Measurements from ENCODE around the gene HOXA2.

Gene HOXA2

GRCh38 chr7:27126596-27127327, 24.3 kb upstream of the HOXA2 start:
- H3K4me3 ChIP-seq (ENCODE audit: low read depth, low read length), result no peak overlapping the region

GRCh38 chr7:27125986-27126394, 23.5 kb upstream of the HOXA2 start:
- H3K4me3 ChIP-seq (ENCODE audit: low read depth, low read length), result no peak overlapping the region

GRCh38 chr7:27124902-27125689, 22.6 kb upstream of the HOXA2 start:
- no peak overlapping the region for H3K4me3 ChIP-seq (ENCODE audit: low read depth, low read length)

DNA sequence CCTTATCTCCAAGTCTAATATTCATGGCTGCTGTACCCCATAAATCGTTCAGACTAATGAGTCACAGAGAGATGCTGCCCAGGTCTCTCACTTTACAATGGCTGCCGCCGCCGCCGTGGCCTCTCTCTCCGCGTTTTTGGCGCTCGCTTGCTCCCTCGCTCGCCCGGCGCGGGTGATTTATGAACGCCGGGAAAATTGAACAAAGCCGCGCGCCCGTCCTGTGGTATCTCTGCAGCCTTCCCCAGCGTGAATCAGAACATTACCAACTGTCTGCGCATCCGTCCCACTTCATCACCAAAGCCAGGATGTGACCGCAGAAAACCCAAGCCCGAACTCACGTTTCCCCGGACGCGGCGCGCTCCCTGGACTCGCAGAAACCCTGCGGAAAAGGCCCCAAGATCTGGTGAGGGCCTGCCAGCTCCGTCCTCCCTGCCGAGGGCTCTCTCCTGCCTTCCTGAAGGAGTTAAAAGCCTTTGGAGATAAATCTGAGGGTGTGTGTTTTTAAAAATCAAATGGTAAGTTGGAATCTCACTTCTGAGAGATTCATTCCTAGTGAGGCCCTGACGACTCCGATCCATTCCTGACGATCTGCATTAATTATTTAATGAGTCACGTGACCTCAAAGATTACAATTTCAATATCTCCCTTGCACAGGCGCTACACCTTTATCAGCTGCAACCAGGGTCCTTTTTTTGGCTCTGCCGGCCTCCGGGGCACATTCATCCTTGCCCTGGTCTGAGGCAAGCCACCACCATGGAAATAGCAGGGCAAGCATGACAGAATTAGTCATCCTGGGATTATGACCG, 21.8 kb upstream of the HOXA2 start:
- no peak overlapping the region for H3K4me3 ChIP-seq (ENCODE audit: low read depth, low read length)

- no peak overlapping the region for H3K4me3 ChIP-seq (ENCODE audit: low read depth, low read length)
These were observed 21.1 kb upstream of the HOXA2 start for GRCh38 chr7:27123477-27124053.

GRCh38 chr7:27123007-27123476, 20.6 kb upstream of the HOXA2 start:
- no peak overlapping the region for H3K4me3 ChIP-seq (ENCODE audit: low read depth, low read length)

GRCh38 chr7:27122077-27122910, 19.8 kb upstream of the HOXA2 start:
- no peak overlapping the region for H3K4me3 ChIP-seq (ENCODE audit: low read depth, low read length)

DNA sequence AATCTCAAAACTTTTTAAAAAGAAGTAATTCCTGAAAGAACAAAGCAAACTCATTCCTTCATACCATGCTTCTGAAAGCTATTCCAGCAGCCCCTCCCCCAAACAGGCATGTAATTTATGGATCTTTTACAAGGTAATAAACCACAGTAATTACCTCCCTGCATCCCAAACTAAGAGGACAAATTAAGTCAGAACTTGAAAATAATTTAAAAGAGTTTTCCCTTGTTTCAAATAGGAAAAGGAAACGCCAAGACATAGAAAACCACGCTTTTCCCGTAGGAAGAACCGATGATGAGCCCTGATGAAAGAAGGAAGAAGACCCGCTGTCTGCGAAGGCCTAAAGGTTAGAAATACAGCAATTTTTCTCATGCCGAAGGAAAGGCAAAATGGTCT, 19.2 kb upstream of the HOXA2 start:
- H3K4me3 ChIP-seq (ENCODE audit: low read depth, low read length), result no peak overlapping the region

DNA sequence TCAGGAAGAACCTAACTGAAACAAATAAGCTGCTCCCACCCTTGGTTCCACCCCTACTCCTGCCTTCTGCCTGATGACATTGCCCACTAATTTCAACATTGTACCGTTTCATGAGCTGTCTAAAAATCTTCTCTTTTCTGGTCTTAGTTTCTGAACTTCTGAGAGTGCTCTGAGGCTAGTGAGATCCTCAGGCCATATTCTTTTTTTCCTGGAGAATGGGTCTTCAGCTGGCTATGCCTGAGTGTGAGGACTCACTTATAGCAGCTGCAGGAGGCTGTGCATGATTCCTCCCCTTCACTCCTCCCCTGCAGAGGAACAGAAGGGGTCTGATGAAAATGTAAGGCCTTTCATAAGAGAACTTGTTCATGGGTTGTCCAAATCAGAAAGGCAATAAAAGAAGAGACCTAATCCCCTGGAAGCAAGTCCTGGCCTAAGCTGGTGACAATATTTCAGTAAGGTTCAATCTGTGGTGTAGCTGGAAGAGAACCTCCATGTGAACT, 17.0 kb upstream of the HOXA2 start:
- H3K4me3 ChIP-seq (ENCODE audit: low read depth, low read length), result no peak overlapping the region

- H3K4me3 ChIP-seq (ENCODE audit: low read depth, low read length), result no peak overlapping the region
These were observed 16.1 kb upstream of the HOXA2 start for GRCh38 chr7:27118580-27118979.

GRCh38 chr7:27117887-27118491, 15.5 kb upstream of the HOXA2 start:
- no peak overlapping the region for H3K4me3 ChIP-seq (ENCODE audit: low read depth, low read length)

DNA sequence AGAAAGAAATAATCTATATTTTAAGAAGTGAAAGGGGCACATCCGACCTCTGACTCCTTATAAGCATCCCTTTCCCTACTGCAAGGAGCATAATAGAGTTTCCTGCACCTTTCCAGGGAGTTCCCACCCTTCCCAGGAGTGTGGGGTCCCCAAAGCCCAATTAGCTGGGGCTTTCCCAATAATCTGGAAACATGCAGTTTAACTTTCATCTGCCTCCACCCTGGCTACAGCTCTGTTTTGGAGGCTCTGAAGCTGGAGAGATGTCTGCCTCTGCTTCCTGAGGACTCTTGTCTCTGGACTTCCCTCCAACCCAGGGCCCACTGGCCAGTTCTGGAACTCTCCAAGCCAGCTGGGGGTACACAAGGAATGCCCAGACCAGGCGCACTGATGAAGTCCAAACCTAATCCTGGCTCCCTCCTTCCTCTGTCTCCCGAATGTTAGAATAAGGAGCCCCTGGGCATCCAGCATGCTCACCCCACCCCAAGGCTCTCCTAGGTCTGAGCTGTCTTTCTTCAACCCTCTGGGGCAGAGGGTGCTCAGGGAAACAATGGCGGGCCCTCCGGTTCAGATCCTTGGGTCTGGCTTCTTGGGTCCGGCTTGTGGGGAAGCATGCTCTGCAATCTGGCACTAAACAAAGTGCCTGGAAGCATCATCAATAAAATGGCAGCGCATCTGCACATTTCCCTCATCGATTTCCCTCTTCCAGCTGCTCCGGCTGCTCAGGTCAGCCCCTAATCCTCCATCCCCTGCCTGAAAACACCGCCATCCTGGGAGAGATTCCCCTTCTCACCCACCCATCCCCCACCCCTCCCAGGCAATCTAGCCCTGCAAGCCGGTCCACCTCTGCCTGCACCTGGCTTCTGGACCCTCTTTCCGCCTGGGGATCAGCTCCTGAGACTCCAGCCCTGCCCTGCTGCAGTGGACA, 14.7 kb upstream of the HOXA2 start:
- no peak overlapping the region for H3K4me3 ChIP-seq (ENCODE audit: low read depth, low read length)

DNA sequence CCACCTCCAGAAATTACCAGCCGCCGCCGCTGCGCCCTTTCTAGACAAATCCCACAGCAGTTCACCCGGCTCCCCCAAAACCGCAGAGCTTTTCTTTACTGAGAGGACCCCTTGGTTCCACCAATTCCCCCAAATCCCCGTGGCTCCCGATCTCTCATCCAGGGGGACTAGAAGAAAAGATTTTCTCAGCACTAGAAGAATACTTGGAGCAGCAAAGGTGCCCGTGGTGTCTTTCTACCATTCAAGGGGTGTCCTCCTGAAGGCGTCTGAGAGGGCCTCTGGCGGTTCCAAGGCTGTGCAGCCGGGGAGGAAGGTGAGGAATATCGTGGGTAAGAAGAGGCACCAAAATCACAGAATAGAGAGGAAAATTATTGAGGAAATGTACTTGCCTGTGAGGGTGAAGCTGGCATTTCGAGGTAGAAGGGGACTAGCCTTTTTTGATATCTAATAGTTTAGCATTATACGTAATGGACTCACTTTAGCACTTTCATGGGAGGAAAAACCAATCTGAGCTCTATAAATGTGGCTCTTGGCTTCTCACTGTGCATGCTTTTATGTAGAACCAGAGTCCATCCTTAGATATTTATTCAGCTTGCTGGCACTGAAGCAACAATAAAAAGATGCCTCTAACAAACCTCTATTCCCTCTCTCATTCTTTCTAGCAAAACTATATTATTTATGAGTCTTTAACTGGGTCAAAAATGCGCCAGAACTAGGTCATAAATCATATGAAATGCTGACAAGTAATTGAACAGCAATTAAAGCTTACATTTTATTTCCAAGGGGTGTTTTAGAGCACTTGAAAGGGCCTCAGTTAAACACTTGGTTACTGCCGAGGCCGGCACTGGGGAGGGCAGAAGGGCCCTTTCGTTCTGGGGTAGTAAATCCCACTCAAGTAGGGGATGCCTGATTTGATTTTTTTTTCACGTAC, 13.8 kb upstream of the HOXA2 start:
- no peak overlapping the region for H3K4me3 ChIP-seq (ENCODE audit: low read depth, low read length)

DNA sequence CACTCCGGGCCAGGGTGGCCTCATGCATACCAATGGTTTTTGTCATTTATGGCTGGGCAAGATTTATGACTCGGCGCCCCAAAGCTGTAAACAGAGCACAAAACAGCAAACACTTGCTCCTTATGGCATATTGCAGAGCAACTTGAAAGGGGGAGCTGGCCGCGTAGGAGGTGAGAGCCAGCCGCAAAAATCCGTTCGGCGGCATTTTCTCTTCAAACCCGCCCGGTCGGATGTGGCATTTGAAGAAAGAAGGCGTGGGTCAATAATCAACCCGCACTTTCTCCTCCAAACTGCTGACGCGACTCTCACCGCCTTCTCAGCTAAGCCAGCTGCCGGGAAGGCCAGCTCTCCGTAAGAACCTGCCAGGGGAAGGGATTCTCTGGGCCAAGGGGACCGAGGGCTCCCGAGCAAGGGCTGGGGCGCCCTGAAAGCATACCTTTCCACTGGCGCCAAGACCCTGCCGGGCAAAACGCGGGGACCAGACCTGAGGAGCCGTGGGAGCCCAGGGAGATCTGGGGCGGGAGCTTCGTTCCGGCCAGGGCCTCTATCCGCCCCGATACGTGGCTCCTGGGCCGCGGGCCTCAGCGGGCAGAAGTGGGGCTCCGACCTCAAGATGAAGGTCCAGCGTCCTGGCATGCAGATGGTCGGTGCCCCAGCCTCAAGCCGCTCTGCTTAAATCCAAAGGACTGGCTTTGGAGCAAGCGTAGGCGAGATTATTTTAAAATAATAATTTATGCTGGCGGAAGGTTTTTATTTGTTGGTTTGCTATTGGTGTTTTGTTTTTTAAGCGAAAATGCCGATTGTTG, 12.9 kb upstream of the HOXA2 start:
- H3K4me3 ChIP-seq (ENCODE audit: low read depth, low read length), result no peak overlapping the region

DNA sequence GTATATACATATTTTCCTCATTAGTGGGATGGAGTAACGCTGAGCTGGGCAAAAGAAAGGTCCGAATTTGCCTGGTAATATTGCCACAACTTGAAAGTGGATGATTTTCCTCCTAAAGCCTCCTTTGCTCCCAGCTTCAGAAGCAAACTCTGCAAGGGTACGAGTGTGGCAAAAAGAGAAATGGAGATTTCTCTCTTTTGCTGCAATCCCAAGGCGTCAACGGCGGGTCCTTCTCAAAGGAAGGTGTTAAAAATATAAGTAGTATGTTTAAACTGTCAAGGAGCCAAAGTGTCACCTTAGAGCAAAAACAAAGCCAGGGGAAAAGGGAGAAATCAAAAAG, 12.4 kb upstream of the HOXA2 start:
- H3K4me3 ChIP-seq (ENCODE audit: low read depth, low read length), result no peak overlapping the region

DNA sequence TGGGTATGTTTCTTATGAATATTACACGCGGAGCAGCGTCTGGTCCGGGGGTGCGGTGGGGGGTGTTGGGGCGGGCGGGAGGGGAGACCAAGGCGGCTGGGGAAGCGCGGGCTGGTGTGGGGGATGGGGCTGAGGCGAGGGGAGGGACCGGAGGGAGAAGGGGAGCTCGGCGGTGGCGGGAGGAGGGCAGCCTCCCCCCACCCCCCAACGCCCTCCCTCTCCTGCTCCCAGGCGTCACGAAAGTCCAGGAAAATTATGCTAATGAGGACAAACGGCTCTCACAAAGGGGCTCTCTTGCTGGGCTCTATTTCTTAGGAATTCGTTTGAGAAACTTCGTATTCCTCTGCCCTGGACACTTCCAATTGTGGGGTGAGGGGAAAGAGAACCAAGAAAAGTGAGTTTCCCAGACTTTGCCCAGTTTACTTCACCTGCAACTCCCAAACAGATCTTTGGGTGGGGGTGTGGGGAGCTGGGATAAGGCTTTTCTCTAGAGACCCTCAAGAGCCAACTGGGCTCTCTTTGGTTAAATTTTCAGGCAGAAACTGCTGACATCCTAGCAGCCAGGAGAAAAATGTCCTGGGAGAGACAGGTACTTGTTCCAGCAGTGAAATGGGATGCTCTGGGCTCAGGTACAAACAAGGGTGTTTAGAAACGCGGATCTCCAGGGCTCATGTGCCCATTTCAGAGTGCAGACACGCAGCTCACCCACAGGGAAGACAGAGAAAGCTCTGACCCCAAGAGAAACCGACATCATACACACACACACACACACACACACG, 11.7 kb upstream of the HOXA2 start:
- no peak overlapping the region for H3K4me3 ChIP-seq (ENCODE audit: low read depth, low read length)

Measured in iPS-11a (cell line).